Heart right ventricle (tissue), 16 donors: ENCODE measurements around the gene NCAM1. TPM values are rescaled to one million over a fixed set of nuclear protein-coding genes. Genes with fewer than 3 reads are reported as not detected.

ENCODE experiments used
- ATAC-seq, 8 donors: fragments of 200-7000 bp; cut with Tn5 transposase; one replicate each; pipeline ENCODE4 v1.9.1; 2020; ENCODE audit warnings: mild to moderate bottlenecking in 8 of 8, moderate library complexity in 8 of 8, moderate number of reproducible peaks in 1 of 8
- DNase-seq, 2 donors: peaks; one replicate each; pipeline ENCODE4 v3.0.0-alpha.2; 2020
- H3K27ac ChIP-seq, 10 donors: fragments of 200-600 bp; sonication (generic) in 2 of 10; one replicate each; pipeline versions ENCODE4 v1.5.0 to v1.8.0; 2020 to 2022; ENCODE audit warnings: mild to moderate bottlenecking in 3 of 10
- H3K27me3 ChIP-seq, 7 donors: fragments of 200-600 bp; one replicate each; pipeline ENCODE4 v1.8.0; 2021 to 2022; ENCODE audit warnings: mild to moderate bottlenecking in 2 of 7
- H3K36me3 ChIP-seq, 9 donors: fragments of 200-600 bp; sonication (generic) in 1 of 9; one replicate each; pipeline versions ENCODE4 v1.5.0 to v1.8.0; 2020 to 2022; ENCODE audit warnings: mild to moderate bottlenecking in 2 of 9
- H3K4me1 ChIP-seq, 9 donors: fragments of 200-600 bp; sonication (generic) in 1 of 9; one replicate each; pipeline versions ENCODE4 v1.5.0 to v1.8.0; 2020 to 2022; ENCODE audit warnings: mild to moderate bottlenecking in 4 of 9
- H3K4me3 ChIP-seq, 10 donors: fragments of 200-600 bp; sonication (generic) in 2 of 10; one replicate each; pipeline versions ENCODE4 v1.5.0 to v1.8.0; 2020 to 2022; ENCODE audit warnings: mild to moderate bottlenecking in 7 of 10, moderate library complexity in 2 of 10
- H3K9me3 ChIP-seq, 11 donors: fragments of 200-600 bp in 10 of 11; sonication (generic) in 2 of 11; one replicate each; pipeline versions ENCODE4 v1.5.0 to v1.8.0; 2013 to 2022; ENCODE audit warnings: mild to moderate bottlenecking in 2 of 11, control low read depth in 1 of 11, moderate library complexity in 1 of 11
- CTCF ChIP-seq, 9 donors: fragments of 200-600 bp; sonication (generic) in 2 of 9; IDR thresholded peaks; one replicate each; pipeline versions ENCODE4 v1.5.0 to v1.8.0; 2021 to 2022; ENCODE audit warnings: antibody characterized with exemption in 9 of 9, mild to moderate bottlenecking in 5 of 9, moderate library complexity in 1 of 9
- WGBS, 2 donors: extraction: QIAGEN DNeasy Blood & Tissue Kit; methylation state at CpG; one replicate each; pipeline ENCODE4 v1.1.7; 2013; ENCODE audit warnings: inconsistent platforms in 1 of 2; 5-methylcytosine and 5-hydroxymethylcytosine counted together
- intact Hi-C, 10 donors: fragments of 100-400 bp; cut with DNase I; formaldehyde crosslinking; loops; one replicate each; pipeline versions ENCODE4 v1.11.1 to v1.14.2; 2022
- polyA plus RNA-seq, 2 donors: library from polyadenylated mRNA; stranded (reverse); fragments of 200-250 nt; gene quantifications; one replicate each; pipeline ENCODE4 v1.2.3, GENCODE V29; 2013
- total RNA-seq, 10 donors: library from RNA; stranded (reverse); fragmentation: NEBNext Ultra II Directional in 3 of 10; extraction: Animal tissue kit (Norgen Biotek cat#: 25700) in 3 of 10; gene quantifications; one replicate each; pipeline versions ENCODE4 v1.2.1 to v1.2.4, GENCODE V29; 2021 to 2023
- donor health status: Arrhythmogenic right ventricular cardiomyopathy.
- donor health status: ischemic (EF 13 %, LVEDD 7.1; RV severe dilation, severe dysfunction).
- donor health status: healthy with polysubstance abuse.
- donor health status: DM: no; HTN: yes; CAD: no.
- donor health status: DM: no; HTN: no; CAD: no.
- donor health status: ischemic (EF 25% LVEDD 6.9; RV normal size, moderate dysfunction).
- donor health status: ischemic (EF 25% LVEDD 5.7; RV mildly dilated, moderate dysfunction).
- donor health status: healthy.
- donor health status: DM: yes; HTN: yes; CAD: no.
- donor health status: Ischemic cardiomyopathy.
- donor health status: ischemic (EF 35%, LVEDD 5.7; RV mildly dilated, moderate dysfunction).
- donor health status: nonischemic (EF 11% LVEDD 7.7; RV severe dilation, severe dysfunction).
- donor health status: DM: yes; HTN: yes; CAD: no.
- donor health status: PGD.
- donor health status: ischemic (EF 29% LVEDD 5.4; RV normal size, mild dysfunction).
- donor health status: nonischemic (EF 23%, LVEDD 6.1; RV moderate dilation, normal function).

Gene NCAM1
- total and polyA plus RNA-seq, 12 donors, result 76.8 to 454 (median 328) TPM

GRCh38 chr11:113201054-113201818 is 240.0 kb downstream of the NCAM1 start:
- H3K4me1 ChIP-seq, result peaks cover 0 to 18% (median 9%) of the 10 kb centered on the region in 9 donors
- intact Hi-C loops, result no loop called here
- TF ChIP-seq CTCF (IDR thresholded peaks at IDR 0.05), result no peak
- 76 to 84% methylated on average over 12 of the region's 12 CpGs for WGBS, 2 donors
- H3K4me3 ChIP-seq, result no peak overlapping the region
- no peaks in the 10 kb centered on the region for H3K9me3 ChIP-seq
- DNase-seq (no peak), ATAC-seq (no peak)
- no peak overlapping the region for H3K27ac ChIP-seq
- H3K27me3 ChIP-seq, result no peaks in the 10 kb centered on the region
- H3K36me3 ChIP-seq, result peaks cover 0 to 6% (median 0%) of the 10 kb centered on the region in 9 donors

GRCh38 chr11:113202431-113202830 is 241.2 kb downstream of the NCAM1 start:
- TF ChIP-seq CTCF (IDR thresholded peaks at IDR 0.05), result no peak
- ATAC-seq (no peak), DNase-seq (no peak)
- intact Hi-C loops, result no loop called here
- Histone ChIP-seq H3K27me3 (no peaks in the 10 kb centered on the region), H3K4me1 (peaks cover 0 to 18% (median 9%) of the 10 kb centered on the region in 9 donors), H3K4me3 (no peak overlapping the region), H3K36me3 (peaks cover 0 to 14% (median 0%) of the 10 kb centered on the region in 9 donors), H3K9me3 (no peaks in the 10 kb centered on the region), H3K27ac (no peak overlapping the region)
- 80 to 84% methylated on average over 1 of the region's 1 CpG for WGBS, 2 donors

GRCh38 chr11:113203141-113203753 is 242.0 kb downstream of the NCAM1 start:
- Histone ChIP-seq H3K36me3 (peaks cover 0 to 22% (median 7%) of the 10 kb centered on the region in 9 donors), H3K4me3 (no peak overlapping the region), H3K27me3 (no peaks in the 10 kb centered on the region), H3K27ac (no peak overlapping the region), H3K4me1 (peaks cover 0 to 18% (median 9%) of the 10 kb centered on the region in 9 donors), H3K9me3 (no peaks in the 10 kb centered on the region)
- no peak for TF ChIP-seq CTCF (IDR thresholded peaks at IDR 0.05)
- peak in 1 of 8 donors; percentile 32 for ATAC-seq
- 90 to 95% methylated on average over 17 of the region's 17 CpGs for WGBS, 2 donors
- intact Hi-C loops, result no loop called here
- no peak for DNase-seq

GRCh38 chr11:113204280-113204679 is 243.1 kb downstream of the NCAM1 start:
- Histone ChIP-seq H3K9me3 (no peaks in the 10 kb centered on the region), H3K4me1 (peaks cover 0 to 14% (median 7%) of the 10 kb centered on the region in 9 donors), H3K27me3 (no peaks in the 10 kb centered on the region), H3K27ac (no peak overlapping the region), H3K4me3 (no peak overlapping the region), H3K36me3 (peaks cover 0 to 30% (median 9%) of the 10 kb centered on the region in 9 donors)
- no peak for DNase-seq
- intact Hi-C loops, result no loop called here
- 85 to 87% methylated on average over 10 of the region's 10 CpGs for WGBS, 2 donors
- no peak for ATAC-seq
- no peak for TF ChIP-seq CTCF (IDR thresholded peaks at IDR 0.05)
